Measurements from ENCODE around the gene EDARADD.

EDARADD gene

GRCh38 chr1:236396665-236397043 is 2.6 kb downstream of the EDARADD start:
- Histone ChIP-seq H2AFZ (ENCODE audit: low read depth, low read length) (no peak overlapping the region), H3K36me3 (ENCODE audit: insufficient read depth, low read length) (no peaks in the 10 kb centered on the region), H3K9me3 (ENCODE audit: insufficient read depth, low read length, severe bottlenecking) (no peaks in the 10 kb centered on the region), H3K4me1 (ENCODE audit: insufficient read depth, low read length) (peaks cover 29% of the 10 kb centered on the region), H3K9ac (ENCODE audit: low read depth, low read length) (no peak overlapping the region), H3K27ac (ENCODE audit: low read length) (no peak overlapping the region), H4K20me1 (ENCODE audit: insufficient read depth, low read length) (no peaks in the 10 kb centered on the region), H3K79me2 (ENCODE audit: insufficient read depth, low read length) (no peaks in the 10 kb centered on the region), H3K27me3 (ENCODE audit: insufficient read depth, low read length, poor library complexity) (peaks cover 41% of the 10 kb centered on the region), H3K4me2 (ENCODE audit: insufficient read depth, low read length) (no peak overlapping the region), H3K4me3 (ENCODE audit: low read depth in 1 of 2, low read length in 2 of 2) (no peak overlapping the region)
- ATAC-seq (ENCODE audit: insufficient read depth, low read depth) (no peak), DNase-seq (no peak)
- TF ChIP-seq EZH2 (IDR thresholded peaks at IDR 0.05; ENCODE audit: borderline replicate concordance, low read depth, low read length, severe bottlenecking) (no peak), CTCF (IDR thresholded peaks at IDR 0.05; ENCODE audit: borderline replicate concordance, extremely low read depth, low read length, poor library complexity, severe bottlenecking) (no peak)

- H3K4me2 ChIP-seq (ENCODE audit: insufficient read depth, low read length), result no peak overlapping the region
- H3K27me3 ChIP-seq (ENCODE audit: insufficient read depth, low read length, poor library complexity), result peaks cover 41% of the 10 kb centered on the region
- DNase-seq (no peak), ATAC-seq (ENCODE audit: insufficient read depth, low read depth) (no peak)
- H3K4me3 ChIP-seq (ENCODE audit: low read depth in 1 of 2, low read length in 2 of 2), result no peak overlapping the region
- H4K20me1 ChIP-seq (ENCODE audit: insufficient read depth, low read length), result no peaks in the 10 kb centered on the region
- no peaks in the 10 kb centered on the region for H3K36me3 ChIP-seq (ENCODE audit: insufficient read depth, low read length)
- no peak overlapping the region for H2AFZ ChIP-seq (ENCODE audit: low read depth, low read length)
- H3K9ac ChIP-seq (ENCODE audit: low read depth, low read length), result no peak overlapping the region
- H3K27ac ChIP-seq (ENCODE audit: low read length), result no peak overlapping the region
- TF ChIP-seq EZH2 (IDR thresholded peaks at IDR 0.05; ENCODE audit: borderline replicate concordance, low read depth, low read length, severe bottlenecking) (no peak), CTCF (IDR thresholded peaks at IDR 0.05; ENCODE audit: borderline replicate concordance, extremely low read depth, low read length, poor library complexity, severe bottlenecking) (no peak)
- no peaks in the 10 kb centered on the region for H3K79me2 ChIP-seq (ENCODE audit: insufficient read depth, low read length)
- H3K4me1 ChIP-seq (ENCODE audit: insufficient read depth, low read length), result peaks cover 29% of the 10 kb centered on the region
- H3K9me3 ChIP-seq (ENCODE audit: insufficient read depth, low read length, severe bottlenecking), result no peaks in the 10 kb centered on the region
Observed at GRCh38 chr1:236397173-236397759, 3.2 kb downstream of the EDARADD start.

GRCh38 chr1:236398538-236398937 is 4.5 kb downstream of the EDARADD start:
- H2AFZ ChIP-seq (ENCODE audit: low read depth, low read length), result no peak overlapping the region
- H3K4me2 ChIP-seq (ENCODE audit: insufficient read depth, low read length), result no peak overlapping the region
- peaks cover 27% of the 10 kb centered on the region for H3K4me1 ChIP-seq (ENCODE audit: insufficient read depth, low read length)
- H3K27me3 ChIP-seq (ENCODE audit: insufficient read depth, low read length, poor library complexity), result peaks cover 40% of the 10 kb centered on the region
- no peak overlapping the region for H3K27ac ChIP-seq (ENCODE audit: low read length)
- DNase-seq (no peak), ATAC-seq (ENCODE audit: insufficient read depth, low read depth) (no peak)
- no peaks in the 10 kb centered on the region for H3K36me3 ChIP-seq (ENCODE audit: insufficient read depth, low read length)
- no peak for TF ChIP-seq EZH2 (IDR thresholded peaks at IDR 0.05; ENCODE audit: borderline replicate concordance, low read depth, low read length, severe bottlenecking)
- no peak for TF ChIP-seq CTCF (IDR thresholded peaks at IDR 0.05; ENCODE audit: borderline replicate concordance, extremely low read depth, low read length, poor library complexity, severe bottlenecking)
- H3K4me3 ChIP-seq (ENCODE audit: low read depth in 1 of 2, low read length in 2 of 2), result no peak overlapping the region
- H4K20me1 ChIP-seq (ENCODE audit: insufficient read depth, low read length), result no peaks in the 10 kb centered on the region
- H3K9ac ChIP-seq (ENCODE audit: low read depth, low read length), result no peak overlapping the region
- no peaks in the 10 kb centered on the region for H3K79me2 ChIP-seq (ENCODE audit: insufficient read depth, low read length)
- no peaks in the 10 kb centered on the region for H3K9me3 ChIP-seq (ENCODE audit: insufficient read depth, low read length, severe bottlenecking)
